GM19351 (cell line): ENCODE results near the gene RANGRF.
"Not testable (repeated sequence)": the region's sequence is repeated elsewhere in the genome, so short reads cannot be mapped to it uniquely, and the experiment has no call there.

Experiments used
- ATAC-seq: cut with Tn5 transposase; IDR thresholded peaks from one replicate; pipeline ENCODE4 v1.9.1; 2021; ENCODE audit warnings: mild to moderate bottlenecking, moderate library complexity; ENCODE audit not compliant: unreplicated experiment

RANGRF gene

GRCh38 chr17:8288336-8289102 is at the start of gene RANGRF:
Gene RANGRF (plus strand): TSS chr17:8288670. CDS start chr17:8288789, 119 bp downstream.
- ATAC-seq, result peak; percentile 78

- ATAC-seq, result no peak
Observed at GRCh38 chr17:8243827-8244226, 44.6 kb upstream of the RANGRF start.

- no peak for ATAC-seq
Observed at GRCh38 chr17:8244768-8245167, 43.7 kb upstream of the RANGRF start.

GRCh38 chr17:8248751-8249607 is 39.5 kb upstream of the RANGRF start, which contains the start of gene PFAS:
Gene PFAS (plus strand): TSS chr17:8249289. CDS start chr17:8253938, 4,649 bp downstream.
- peak; percentile 45 for ATAC-seq

GRCh38 chr17:8249621-8250500 is 38.6 kb upstream of the RANGRF start:
- no peak for ATAC-seq

GRCh38 chr17:8251411-8251810 is 37.1 kb upstream of the RANGRF start:
- ATAC-seq, result not testable (repeated sequence)

- no peak for ATAC-seq
Observed at GRCh38 chr17:8253801-8254200, 34.7 kb upstream of the RANGRF start.

GRCh38 chr17:8254881-8255280 is 33.6 kb upstream of the RANGRF start:
- ATAC-seq, result no peak

GRCh38 chr17:8255499-8255898 is 33.0 kb upstream of the RANGRF start:
- ATAC-seq, result no peak

- no peak for ATAC-seq
Observed at GRCh38 chr17:8256291-8256690, 32.2 kb upstream of the RANGRF start.

- no peak for ATAC-seq
Observed at GRCh38 chr17:8256691-8257090, 31.8 kb upstream of the RANGRF start.

- no peak for ATAC-seq
Observed at GRCh38 chr17:8257801-8258200, 30.7 kb upstream of the RANGRF start.

GRCh38 chr17:8264320-8264719 is 24.1 kb upstream of the RANGRF start:
- no peak for ATAC-seq

- ATAC-seq, result no peak
Observed at GRCh38 chr17:8264836-8265542, 23.5 kb upstream of the RANGRF start.

- no peak for ATAC-seq
Observed at GRCh38 chr17:8266648-8267479, 21.6 kb upstream of the RANGRF start.

GRCh38 chr17:8267480-8268147 is 20.9 kb upstream of the RANGRF start:
- ATAC-seq, result no peak

GRCh38 chr17:8268550-8269298 is 19.7 kb upstream of the RANGRF start:
- ATAC-seq, result no peak

- ATAC-seq, result no peak
Observed at GRCh38 chr17:8272421-8272820, 16.0 kb upstream of the RANGRF start.
